Tibial nerve (tissue), 3 donors: ENCODE measurements around the gene CARNS1.
A peak's percentile ranks its signal among the peaks of the same experiment; 100 is the strongest.

Source experiments
- CTCF ChIP-seq, 5 experiments: fragments of 200-600 bp in 3 of 5; fragments of 450-650 bp in 2 of 5; sonication (generic) in 3 of 5; IDR thresholded peaks; one replicate each; pipeline ENCODE4 v1.5.1; 2016 to 2019; ENCODE audit warnings: antibody characterized with exemption in 5 of 5, mild to moderate bottlenecking in 3 of 5, moderate library complexity in 2 of 5
- POLR2A ChIP-seq, 2 donors: fragments of 450-650 bp; IDR thresholded peaks; one replicate each; pipeline ENCODE4 v1.6.1; 2017; ENCODE audit warnings: antibody characterized with exemption in 2 of 2, mild to moderate bottlenecking in 2 of 2, moderate library complexity in 2 of 2

- TF ChIP-seq CTCF (IDR thresholded peaks at IDR 0.05) (no peak), POLR2A (IDR thresholded peaks at IDR 0.05) (peak in 1 of 2 donors; percentile 6)
These were observed 1.2 kb downstream of the CARNS1 start for GRCh38 chr11:67416416-67417335.
